Ecto neural progenitor cell (in vitro differentiated cells): ENCODE measurements around the gene PIK3R4.

Source experiments
- DNase-seq: peaks from one replicate; pipeline ENCODE4 v3.0.0-alpha.2; 2018; ENCODE audit warnings: low spot score

Gene PIK3R4

GRCh38 chr3:130640027-130640426 is 106.6 kb downstream of the PIK3R4 start:
- no peak for DNase-seq

GRCh38 chr3:130636480-130637234 is 110.0 kb downstream of the PIK3R4 start:
- no peak for DNase-seq

GRCh38 chr3:130635978-130636377 is 110.7 kb downstream of the PIK3R4 start:
- DNase-seq, result no peak

- DNase-seq, result no peak
These were observed 111.3 kb downstream of the PIK3R4 start for GRCh38 chr3:130635285-130635684.
